Astrocyte of the spinal cord (primary cell): ENCODE measurements around the gene ASPDH.

Source experiments
- DNase-seq: peaks from one replicate; pipeline ENCODE4 v3.0.0; 2011; ENCODE audit warnings: low read depth, low spot score
- H3K4me3 ChIP-seq: 2 replicates; pipeline ENCODE4 v1.5.1; 2011; ENCODE audit warnings: low read depth, mild to moderate bottlenecking, low read length, moderate library complexity
- CTCF ChIP-seq: IDR thresholded peaks from 2 replicates; pipeline ENCODE4 v1.5.1; 2012; ENCODE audit warnings: low read depth, mild to moderate bottlenecking, low read length, inconsistent platforms
- in situ Hi-C: cut with HindIII; loops from 2 replicates; pipeline ENCODE4 v1.10.0; 2017; ENCODE audit warnings: low sequenced_read_pairs

Gene ASPDH

GRCh38 chr19:50498219-50499056, 15.3 kb downstream of the ASPDH start:
- in situ Hi-C loops = no loop called here

GRCh38 chr19:50497022-50497405, 16.7 kb downstream of the ASPDH start:
- TF ChIP-seq CTCF = no peak
- in situ Hi-C loops = no loop called here
- no peak overlapping the region for H3K4me3 ChIP-seq
- DNase-seq = no peak

More at GRCh38 chr19:50498219-50499056, 15.3 kb downstream of the ASPDH start:
- no peak for TF ChIP-seq CTCF
- H3K4me3 ChIP-seq = no peak overlapping the region
- no peak for DNase-seq

- no peak for DNase-seq
- no peak overlapping the region for H3K4me3 ChIP-seq
These were observed 17.3 kb downstream of the ASPDH start for GRCh38 chr19:50496189-50497021.

GRCh38 chr19:50495020-50495531, 18.6 kb downstream of the ASPDH start:
- in situ Hi-C loops = no loop called here
- no peak overlapping the region for H3K4me3 ChIP-seq
- no peak for DNase-seq
- TF ChIP-seq CTCF = no peak

More at GRCh38 chr19:50496189-50497021, 17.3 kb downstream of the ASPDH start:
- TF ChIP-seq CTCF = no peak
- in situ Hi-C loops = no loop called here

- in situ Hi-C loops = no loop called here
- TF ChIP-seq CTCF = no peak
- no peak overlapping the region for H3K4me3 ChIP-seq
- DNase-seq = no peak
These were observed 19.3 kb downstream of the ASPDH start for GRCh38 chr19:50494186-50495019.

GRCh38 chr19:50493171-50493570, 20.5 kb downstream of the ASPDH start:
- H3K4me3 ChIP-seq = no peak overlapping the region
- in situ Hi-C loops = no loop called here
- TF ChIP-seq CTCF = no peak
- DNase-seq = no peak
